HG03354 (cell line): ENCODE results near the gene BTF3.

ENCODE experiments used
- ATAC-seq: cut with Tn5 transposase; IDR thresholded peaks from one replicate; pipeline ENCODE4 v1.9.1; 2021; ENCODE audit warnings: mild to moderate bottlenecking; ENCODE audit not compliant: unreplicated experiment, poor library complexity, severe bottlenecking

BTF3 gene

DNA sequence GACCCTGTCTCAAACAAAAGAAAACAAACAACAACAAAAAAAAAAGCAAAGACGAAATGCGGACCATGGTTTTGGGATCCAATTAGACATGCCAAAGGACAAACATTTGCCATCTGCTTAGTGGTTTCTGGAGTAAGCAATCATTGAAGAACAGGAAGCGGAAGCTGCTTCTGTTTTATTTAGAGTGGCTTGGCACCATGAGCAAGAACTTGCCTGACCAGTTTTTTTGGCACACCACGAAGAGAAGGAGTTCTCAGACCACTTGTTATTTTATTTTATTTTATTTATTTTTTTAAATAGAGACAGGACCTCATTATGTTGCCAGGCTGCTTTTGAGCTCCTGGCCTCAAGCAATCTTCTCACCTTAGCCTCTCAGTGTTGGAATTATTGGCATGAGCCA, 17.0 kb downstream of the BTF3 start:
- ATAC-seq = no peak

DNA sequence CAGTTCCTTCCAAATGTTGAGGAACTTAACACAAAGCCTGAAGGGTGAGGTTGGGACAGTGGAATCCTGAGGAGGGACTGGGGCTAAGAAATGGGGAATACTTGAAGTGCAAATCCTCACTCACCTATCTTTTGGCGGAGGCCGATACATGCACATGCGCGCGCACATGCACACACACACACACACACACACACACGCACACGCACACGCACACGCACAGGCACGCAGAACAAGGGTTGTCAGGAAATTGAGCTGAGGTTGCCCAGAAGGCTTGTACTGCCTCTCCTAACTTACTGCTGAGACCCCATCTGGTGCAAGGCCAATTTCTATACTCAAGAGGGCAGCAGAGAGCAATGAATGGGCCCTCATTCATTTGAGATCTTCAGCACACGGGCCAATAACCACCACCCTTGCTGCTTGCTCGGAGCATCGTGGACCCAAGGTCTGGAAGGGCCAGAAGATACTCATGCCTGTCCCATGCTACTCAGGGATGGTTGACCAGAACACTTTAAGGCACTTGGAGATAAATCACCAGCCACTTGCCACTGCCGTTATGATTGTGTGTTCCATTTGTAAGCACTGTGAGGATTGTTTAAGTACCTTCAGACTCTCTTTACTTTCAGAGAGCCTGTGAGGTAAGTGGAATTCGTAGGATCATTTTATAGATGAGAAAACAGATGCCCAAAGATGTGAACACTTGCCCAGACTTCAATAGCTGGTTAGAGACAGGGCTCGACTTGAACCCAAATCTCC, 21.5 kb downstream of the BTF3 start:
- ATAC-seq = peak; percentile 99

DNA sequence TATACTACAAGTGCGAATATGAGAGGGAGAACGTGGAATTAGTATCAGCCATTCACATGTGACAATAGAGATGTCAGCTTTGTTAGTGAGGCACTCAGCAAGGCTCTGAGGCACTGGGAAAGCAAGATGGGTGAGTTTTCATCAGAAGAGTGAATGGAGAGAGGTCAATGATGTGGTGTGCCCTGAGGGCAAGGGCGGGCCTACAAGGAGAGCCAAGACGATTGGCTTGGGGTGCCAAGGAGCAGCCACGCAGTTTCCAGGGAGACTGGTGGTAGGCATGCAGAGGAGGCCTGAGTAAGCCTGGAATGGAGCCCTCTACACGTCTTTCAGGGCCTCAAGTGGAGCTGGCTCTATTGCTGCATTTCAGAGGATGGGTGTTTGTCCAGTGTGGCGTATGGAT, 24.7 kb downstream of the BTF3 start:
- no peak for ATAC-seq

GRCh38 chr5:73523861-73524260, 25.6 kb downstream of the BTF3 start:
- ATAC-seq = no peak

- ATAC-seq = no peak
Measured at GRCh38 chr5:73525606-73526203, 27.5 kb downstream of the BTF3 start.

DNA sequence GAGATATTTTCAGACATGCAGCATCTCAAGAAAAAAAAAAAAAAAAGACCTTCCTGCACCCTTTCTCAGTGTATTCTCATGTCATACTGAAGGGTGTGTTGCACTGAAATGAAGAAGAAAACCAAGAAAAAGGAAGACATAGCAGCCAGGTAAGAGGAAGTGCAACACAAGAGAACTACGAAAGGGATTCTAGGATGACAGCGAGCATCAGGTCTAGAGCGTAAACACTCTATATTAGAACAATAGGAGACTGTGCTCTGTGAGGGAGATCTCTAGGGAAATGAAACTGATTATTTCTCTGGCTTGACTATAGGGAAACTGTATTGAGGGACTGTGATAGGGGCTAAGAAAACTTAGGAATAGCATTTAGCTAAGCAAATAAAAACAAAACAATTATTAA, 30.0 kb downstream of the BTF3 start:
- ATAC-seq = no peak

DNA sequence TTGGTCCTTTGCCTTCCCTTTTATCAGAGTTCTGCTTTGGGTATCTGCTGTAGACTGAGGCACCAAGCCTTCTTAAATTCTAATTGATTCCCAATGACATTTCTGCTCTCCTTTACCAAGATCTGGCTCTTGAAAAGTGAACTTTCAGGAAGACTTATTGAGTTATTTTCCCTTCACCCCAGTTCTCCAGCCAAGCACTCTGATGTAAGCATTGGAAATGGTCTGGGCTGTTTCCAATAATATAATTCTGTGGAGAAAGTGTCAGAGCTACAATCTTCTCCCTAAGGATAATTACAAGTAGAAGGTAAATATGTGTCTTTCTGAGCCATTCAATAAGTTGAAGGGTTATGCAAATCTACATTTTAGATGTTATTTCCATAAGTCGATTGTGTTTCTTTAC, 30.8 kb downstream of the BTF3 start:
- no peak for ATAC-seq

DNA sequence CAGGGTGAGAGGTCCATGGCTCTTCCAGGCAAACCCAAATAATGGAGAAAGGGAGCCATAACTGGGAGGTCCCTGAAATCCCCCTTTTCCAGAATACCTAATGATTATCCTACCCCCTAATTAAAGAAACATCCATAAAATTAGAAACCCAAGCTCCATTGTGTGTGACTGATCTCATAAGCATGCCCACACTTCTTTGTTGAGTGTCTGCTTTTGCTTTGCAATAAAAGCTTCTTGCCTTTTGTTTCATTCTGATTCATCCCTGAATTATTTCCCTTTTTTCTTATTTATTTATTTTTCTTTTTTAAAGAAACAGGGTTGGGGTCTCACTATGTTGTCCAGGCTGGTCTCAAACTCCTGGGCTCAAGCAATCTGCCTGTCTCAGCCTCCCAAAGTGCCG, 33.1 kb downstream of the BTF3 start:
- no peak for ATAC-seq

GRCh38 chr5:73532195-73532594, 34.0 kb downstream of the BTF3 start:
- no peak for ATAC-seq

DNA sequence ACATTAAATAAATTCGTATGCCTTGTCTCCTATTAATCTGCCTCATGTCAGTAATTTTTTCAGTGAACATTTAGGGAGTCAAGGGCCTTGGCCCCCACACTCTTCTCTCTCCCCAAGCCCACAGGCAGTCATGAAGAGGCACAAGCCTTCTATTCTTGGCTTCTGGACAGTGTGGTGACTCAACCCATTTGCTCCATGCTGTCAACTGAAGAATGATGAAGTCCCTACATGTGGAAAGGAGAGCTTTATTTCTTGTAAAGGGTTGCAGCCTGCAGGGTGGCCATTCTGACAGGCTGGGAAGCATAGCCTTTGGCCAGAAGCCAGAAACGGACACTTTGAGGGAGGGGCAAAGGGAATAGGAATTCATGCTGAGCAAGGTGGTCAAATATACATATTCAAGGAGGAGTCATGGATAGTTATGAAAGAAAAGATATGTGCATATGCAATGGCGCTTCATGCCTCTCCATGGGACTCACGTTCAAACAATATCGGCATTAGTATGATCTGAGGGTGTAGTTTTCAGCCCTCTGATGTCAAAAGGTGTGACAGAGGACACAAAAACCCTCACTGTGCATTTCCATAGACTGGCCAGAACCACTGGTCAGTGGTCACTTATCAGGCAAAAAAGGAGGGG, 35.9 kb downstream of the BTF3 start:
- no peak for ATAC-seq

GRCh38 chr5:73534971-73535370, 36.7 kb downstream of the BTF3 start:
- ATAC-seq = no peak

DNA sequence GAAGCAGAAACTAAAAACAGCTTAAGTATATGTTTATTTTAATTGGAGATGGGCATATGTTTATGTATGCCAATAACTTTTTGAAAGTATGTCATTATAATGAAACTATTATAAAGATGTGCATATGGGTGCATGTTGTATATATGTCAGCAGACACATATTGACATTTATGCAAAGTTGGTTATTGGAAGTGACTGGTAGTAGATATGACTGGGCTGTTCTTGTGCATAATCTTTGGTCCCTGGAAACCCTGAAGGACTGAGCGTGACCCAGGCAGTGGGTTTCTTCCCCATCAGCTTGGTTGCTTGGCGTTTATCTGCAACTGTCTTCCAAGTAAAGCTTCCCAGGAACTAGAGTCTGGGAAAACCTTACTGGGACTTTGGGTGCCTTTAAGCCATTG, 41.5 kb downstream of the BTF3 start:
- ATAC-seq = no peak

DNA sequence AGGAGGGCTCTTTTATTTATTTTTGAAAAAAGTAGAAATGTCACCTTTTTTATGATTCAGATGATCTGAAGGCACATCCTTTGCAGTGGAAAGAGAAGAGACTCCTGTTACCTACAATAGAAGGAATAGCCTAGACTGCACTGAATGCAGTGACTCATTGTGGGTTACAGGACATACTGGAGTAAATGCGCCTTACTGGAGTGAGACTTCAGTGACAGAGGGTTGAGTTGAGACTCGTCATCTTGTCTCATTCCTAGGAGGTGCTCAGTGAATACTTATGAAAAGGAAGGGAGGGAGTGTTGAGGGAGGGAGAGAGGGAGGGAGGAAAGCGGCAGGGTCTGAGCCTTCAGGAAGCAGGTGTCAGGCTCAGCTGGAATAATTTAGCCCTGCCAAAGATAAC, 42.0 kb downstream of the BTF3 start:
- no peak for ATAC-seq

GRCh38 chr5:73542020-73542419, 43.8 kb downstream of the BTF3 start:
- no peak for ATAC-seq

GRCh38 chr5:73544429-73545402, 46.5 kb downstream of the BTF3 start:
- no peak for ATAC-seq

- ATAC-seq = no peak
Measured at GRCh38 chr5:73545403-73545779, 47.1 kb downstream of the BTF3 start.

DNA sequence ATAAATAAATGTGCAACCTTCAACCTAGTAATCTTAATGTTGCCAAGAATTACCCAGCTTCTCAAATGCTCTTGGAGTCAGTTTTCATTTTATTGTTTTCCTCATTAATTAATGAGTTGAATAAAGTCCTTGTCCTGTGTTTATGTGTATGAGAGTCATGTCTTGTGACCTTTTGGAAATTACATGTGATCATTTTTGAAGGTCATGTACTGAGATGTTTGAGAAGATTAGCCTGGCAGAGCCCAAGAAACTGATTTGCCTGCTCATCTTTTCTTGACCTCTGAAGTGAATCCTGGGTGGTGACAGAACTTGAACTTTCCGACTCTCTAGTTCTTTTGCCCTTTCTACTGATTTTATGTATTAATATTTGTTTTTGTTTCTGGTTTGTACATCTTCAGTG, 51.8 kb downstream of the BTF3 start:
- no peak for ATAC-seq

GRCh38 chr5:73552642-73553041, 54.4 kb downstream of the BTF3 start:
- no peak for ATAC-seq
